Ovary (tissue), 3 donors: ENCODE data around the gene NCSTN.

Experiments used
- POLR2A ChIP-seq: fragments of 450-650 bp; IDR thresholded peaks from one replicate; pipeline ENCODE4 v1.6.1; 2017; ENCODE audit warnings: antibody characterized with exemption, mild to moderate bottlenecking, moderate library complexity
- TF ChIP-seq, protein P1 (sequence below), 3 donors: fragments of 450-650 bp in 2 of 3; fragments of 200-600 bp in 1 of 3; IDR thresholded peaks; one replicate each; pipeline versions ENCODE4 v1.5.1 to v1.8.0; 2016 to 2022; ENCODE audit warnings: antibody characterized with exemption in 3 of 3, mild to moderate bottlenecking in 1 of 3
- donor health status: DM: no; HTN: no; CAD: no.

DNA sequence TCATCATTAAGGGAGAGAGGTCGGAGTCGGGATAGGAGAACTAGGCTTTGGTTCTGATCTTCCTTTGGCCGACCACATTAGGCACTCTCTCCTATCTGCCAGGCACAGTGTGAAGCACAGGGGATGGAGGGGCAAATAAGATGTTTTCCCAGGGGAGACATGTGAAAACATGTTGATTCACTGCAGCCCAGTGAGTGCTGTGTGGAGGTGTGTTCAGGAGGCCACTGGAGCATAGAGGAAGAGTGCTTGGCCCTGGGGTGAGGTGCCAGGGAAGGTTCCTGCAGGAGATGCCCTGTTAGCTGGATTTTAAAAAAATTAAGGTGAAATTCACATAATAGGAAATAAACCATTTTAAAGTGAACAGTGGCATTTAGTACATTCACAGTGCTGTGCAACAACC lies 60.9 kb downstream of the NCSTN start:
- TF ChIP-seq, protein P1, sequence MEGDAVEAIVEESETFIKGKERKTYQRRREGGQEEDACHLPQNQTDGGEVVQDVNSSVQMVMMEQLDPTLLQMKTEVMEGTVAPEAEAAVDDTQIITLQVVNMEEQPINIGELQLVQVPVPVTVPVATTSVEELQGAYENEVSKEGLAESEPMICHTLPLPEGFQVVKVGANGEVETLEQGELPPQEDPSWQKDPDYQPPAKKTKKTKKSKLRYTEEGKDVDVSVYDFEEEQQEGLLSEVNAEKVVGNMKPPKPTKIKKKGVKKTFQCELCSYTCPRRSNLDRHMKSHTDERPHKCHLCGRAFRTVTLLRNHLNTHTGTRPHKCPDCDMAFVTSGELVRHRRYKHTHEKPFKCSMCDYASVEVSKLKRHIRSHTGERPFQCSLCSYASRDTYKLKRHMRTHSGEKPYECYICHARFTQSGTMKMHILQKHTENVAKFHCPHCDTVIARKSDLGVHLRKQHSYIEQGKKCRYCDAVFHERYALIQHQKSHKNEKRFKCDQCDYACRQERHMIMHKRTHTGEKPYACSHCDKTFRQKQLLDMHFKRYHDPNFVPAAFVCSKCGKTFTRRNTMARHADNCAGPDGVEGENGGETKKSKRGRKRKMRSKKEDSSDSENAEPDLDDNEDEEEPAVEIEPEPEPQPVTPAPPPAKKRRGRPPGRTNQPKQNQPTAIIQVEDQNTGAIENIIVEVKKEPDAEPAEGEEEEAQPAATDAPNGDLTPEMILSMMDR (IDR thresholded peaks at IDR 0.05): no peak
- no peak for TF ChIP-seq POLR2A
